GM19438 (cell line): ENCODE measurements around the gene TMEM106A.
"Not testable (repeated sequence)": the region's sequence is repeated elsewhere in the genome, so short reads cannot be mapped to it uniquely, and the experiment has no call there.

Source experiments
- ATAC-seq: cut with Tn5 transposase; IDR thresholded peaks from one replicate; pipeline ENCODE4 v1.9.1; 2021; ENCODE audit warnings: low read depth; ENCODE audit not compliant: unreplicated experiment

TMEM106A gene

DNA sequence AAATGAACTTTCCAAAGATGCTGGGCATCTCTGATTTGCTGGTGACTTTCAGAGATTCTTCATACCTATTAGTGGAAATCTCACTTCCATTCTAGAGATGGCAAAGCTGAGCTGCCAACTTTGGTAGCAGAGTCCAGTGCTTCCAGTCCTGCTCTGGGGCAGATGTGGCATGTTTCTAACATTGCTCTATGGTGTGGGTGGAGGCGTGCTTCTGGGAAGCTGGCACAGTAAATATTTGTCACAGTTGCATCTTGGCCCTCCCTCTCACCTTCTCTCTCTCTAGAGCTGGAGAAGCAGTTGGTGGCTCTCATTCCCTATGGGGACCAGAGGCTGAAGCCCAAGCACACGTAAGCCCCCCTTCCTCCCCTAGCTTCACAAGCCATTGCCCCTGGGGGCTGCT is 1.9 kb downstream of the TMEM106A start:
- ATAC-seq, result no peak

- no peak for ATAC-seq
These were observed 3.7 kb downstream of the TMEM106A start for GRCh38 chr17:43215341-43215740.

DNA sequence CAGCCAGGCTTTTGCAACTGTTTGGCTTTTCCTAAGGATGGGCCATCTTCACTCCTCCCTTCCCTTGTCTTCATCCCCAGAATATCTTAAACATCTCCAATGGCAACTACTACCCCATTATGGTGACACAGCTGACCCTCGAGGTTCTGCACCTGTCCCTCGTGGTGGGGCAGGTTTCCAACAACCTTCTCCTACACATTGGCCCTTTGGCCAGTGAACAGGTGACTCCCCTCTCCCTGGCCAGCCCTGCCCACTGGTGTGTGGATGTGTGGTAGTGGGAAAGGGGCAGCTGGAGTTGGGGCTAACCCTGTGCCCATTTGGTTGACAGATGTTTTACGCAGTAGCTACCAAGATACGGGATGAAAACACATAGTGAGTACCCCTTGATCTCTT is 4.7 kb downstream of the TMEM106A start:
- no peak for ATAC-seq

GRCh38 chr17:43216762-43217613 is 5.3 kb downstream of the TMEM106A start:
- ATAC-seq, result no peak

DNA sequence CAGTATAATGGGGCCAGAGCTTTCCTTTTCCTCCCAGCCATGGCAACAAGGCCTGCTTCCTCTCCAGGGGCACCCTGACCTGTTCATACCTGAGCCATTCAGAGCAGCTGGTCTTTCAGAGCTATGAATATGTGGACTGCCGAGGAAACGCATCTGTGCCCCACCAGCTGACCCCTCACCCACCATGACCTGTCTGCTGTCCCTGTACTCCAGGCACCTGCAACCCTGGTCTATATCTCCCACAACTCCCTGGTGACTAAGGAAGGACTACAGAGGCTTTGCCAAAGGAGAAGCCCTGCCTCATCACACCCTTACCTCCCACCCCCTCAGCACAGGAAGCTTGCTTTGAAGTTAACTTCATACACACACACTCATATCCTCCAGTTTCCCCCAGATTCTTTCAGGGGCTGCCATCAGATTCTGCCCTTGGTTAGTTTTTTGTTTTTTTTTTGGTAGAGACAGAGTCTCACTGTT is 6.0 kb downstream of the TMEM106A start:
- no peak for ATAC-seq

GRCh38 chr17:43219001-43219400 is 7.3 kb downstream of the TMEM106A start:
- ATAC-seq, result no peak

GRCh38 chr17:43219746-43220380 is 8.2 kb downstream of the TMEM106A start:
- ATAC-seq, result no peak

- ATAC-seq, result no peak
These were observed 8.9 kb downstream of the TMEM106A start for GRCh38 chr17:43220511-43221125.

GRCh38 chr17:43224146-43224705 is 12.6 kb downstream of the TMEM106A start:
- ATAC-seq, result no peak

DNA sequence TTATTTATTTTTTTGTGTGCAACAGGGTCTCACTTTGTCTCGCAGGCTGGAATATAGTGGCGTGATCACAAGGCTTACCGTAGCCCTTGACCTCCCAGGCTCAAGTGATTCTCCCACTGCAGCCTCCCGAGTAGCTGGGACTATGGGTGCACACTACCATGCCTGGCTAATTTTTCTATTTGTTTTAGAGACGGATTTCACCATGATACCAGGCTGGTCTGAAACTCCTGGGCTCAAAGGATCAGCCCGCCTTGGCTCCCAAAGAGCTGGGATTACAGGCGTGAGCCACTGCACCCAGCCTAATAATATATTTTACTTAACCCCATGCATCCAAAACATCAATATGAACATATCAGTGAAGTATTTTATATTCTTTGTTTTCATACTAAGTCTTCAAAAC is 14.7 kb downstream of the TMEM106A start:
- ATAC-seq, result no peak

- not testable (repeated sequence) for ATAC-seq
These were observed 16.5 kb downstream of the TMEM106A start, which contains the start of gene CCDC200 for GRCh38 chr17:43228020-43228782. Gene CCDC200 (minus strand): TSS chr17:43228623. CDS start chr17:43228554, 69 bp downstream.

DNA sequence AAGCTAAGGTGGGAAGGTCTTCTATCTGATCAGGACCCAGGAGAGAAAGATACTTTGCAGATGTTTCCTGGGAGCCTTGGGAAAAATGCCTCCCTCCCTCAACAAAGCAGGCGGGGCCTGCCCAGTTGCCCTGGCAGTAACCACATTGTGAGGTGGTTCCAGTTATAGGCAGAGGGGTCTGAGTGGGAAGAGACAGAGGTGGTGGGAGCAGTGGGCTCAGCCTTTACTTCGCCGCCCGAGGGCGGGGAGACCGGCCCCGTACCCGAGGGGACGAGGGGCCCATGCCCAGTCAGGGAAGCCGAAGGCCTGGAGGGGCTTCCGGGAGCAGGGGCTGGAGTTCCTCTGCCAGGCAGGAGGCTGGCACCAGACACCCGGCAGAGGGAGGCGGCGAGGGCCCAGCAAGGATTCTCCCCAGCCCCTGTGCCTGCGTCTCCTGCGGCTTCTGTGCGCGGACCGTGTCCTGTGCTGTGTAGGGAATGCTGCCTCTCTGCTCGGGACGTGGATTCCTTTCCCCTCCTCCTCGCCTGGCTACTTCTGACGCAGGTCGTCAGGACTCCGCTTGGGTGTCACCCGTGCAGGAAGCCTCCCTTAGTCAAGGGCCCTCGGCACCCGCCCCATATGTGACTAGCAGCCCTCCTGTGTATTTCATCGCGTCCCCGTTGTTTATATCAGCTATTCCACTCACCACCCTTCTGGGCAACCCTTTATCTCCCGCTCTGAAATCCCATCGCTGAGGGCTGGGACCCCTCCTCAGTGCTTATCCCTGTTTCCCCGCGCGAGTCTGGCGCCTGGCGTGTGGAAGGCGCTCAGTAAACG is 19.7 kb downstream of the TMEM106A start:
- ATAC-seq, result not testable (repeated sequence)

GRCh38 chr17:43232021-43232699 is 20.5 kb downstream of the TMEM106A start:
- not testable (repeated sequence) for ATAC-seq

- ATAC-seq, result not testable (repeated sequence)
These were observed 21.6 kb downstream of the TMEM106A start for GRCh38 chr17:43233263-43233662.

DNA sequence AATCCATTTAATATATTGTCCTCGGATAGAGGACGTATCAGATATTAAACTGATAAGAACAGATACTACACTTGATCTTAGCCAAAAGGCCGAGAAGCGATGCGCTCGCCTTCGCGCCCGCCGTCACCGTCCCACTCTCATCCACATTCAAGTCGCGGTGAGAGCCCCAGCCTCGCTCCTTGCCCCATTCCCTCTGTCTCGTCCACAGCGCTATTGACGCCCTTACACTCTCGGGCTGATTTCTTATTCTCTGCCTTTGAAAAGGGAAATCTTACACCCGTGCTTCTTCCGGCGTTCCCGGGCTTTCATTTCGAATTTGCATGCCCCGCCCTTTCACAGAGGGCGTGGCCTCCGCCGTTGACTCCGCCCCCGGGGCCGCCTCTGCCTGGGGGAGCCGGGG is 22.2 kb downstream of the TMEM106A start, which contains the start of gene RNU2-1:
Gene RNU2-1 (minus strand): TSS at position 101 of the 400 bp plus-strand sequence.
- not testable (repeated sequence) for ATAC-seq

- not testable (repeated sequence) for ATAC-seq
These were observed 27.9 kb downstream of the TMEM106A start for GRCh38 chr17:43239597-43239996.

DNA sequence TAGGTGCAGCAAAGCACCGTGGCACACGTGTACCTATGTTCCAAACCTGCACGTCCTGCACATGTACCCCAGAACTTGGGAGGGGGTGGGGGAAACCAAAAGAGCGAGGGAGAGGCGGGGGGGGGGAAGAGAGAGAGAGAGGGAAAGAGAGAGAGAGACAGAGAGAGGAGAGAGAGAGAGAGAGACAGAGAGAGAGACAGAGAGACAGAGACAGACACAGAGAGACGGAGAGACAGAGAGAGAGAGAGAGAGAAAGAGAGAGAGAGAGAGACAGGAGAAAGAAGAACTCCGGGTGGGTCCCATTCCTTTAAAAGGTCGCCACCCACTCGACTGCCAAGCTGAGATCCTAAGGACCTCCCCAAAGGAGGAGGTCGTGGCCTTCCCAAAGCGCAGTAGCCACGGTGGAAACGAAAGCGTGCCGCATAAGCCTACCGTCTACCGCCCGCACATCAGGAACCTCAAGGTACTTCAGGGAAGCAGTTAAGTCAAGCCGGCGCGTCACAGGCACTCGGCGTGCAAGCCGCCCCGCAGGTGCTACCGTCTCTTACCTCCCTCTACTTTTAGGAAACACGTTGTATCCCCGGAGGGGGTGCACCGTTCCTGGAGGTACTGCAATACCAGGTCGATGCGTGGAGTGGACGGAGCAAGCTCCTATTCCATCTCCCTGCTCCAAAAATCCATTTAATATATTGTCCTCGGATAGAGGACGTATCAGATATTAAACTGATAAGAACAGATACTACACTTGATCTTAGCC is 29.1 kb downstream of the TMEM106A start:
- ATAC-seq, result not testable (repeated sequence)

- ATAC-seq, result not testable (repeated sequence)
These were observed 34.8 kb downstream of the TMEM106A start for GRCh38 chr17:43246456-43246855.
